Trophoblast cell (in vitro differentiated cells and primary cell): ENCODE data around the gene PRDX3.
A peak's percentile ranks its signal among the peaks of the same experiment; 100 is the strongest.

Experiments
- DNase-seq, 2 donors: peaks; one replicate each; pipeline ENCODE4 v3.0.0-alpha.2; 2016
- H2AFZ ChIP-seq: 2 replicates; pipeline ENCODE4 v1.6.1; 2013; ENCODE audit warnings: low read length, moderate library complexity, mild to moderate bottlenecking; ENCODE audit not compliant: insufficient read depth, poor library complexity
- H2AK5ac ChIP-seq: 2 replicates; pipeline ENCODE4 v1.6.1; 2013; ENCODE audit warnings: mild to moderate bottlenecking, low read length
- H2BK120ac ChIP-seq: 2 replicates; pipeline ENCODE4 v1.6.1; 2013; ENCODE audit warnings: low read length, mild to moderate bottlenecking, moderate library complexity; ENCODE audit not compliant: insufficient read depth, poor library complexity
- H2BK12ac ChIP-seq: 2 replicates; pipeline ENCODE4 v1.6.1; 2013; ENCODE audit warnings: mild to moderate bottlenecking, low read length, moderate library complexity
- H2BK5ac ChIP-seq: 2 replicates; pipeline ENCODE4 v1.6.1; 2013; ENCODE audit warnings: low read length, low read depth, moderate library complexity, mild to moderate bottlenecking; ENCODE audit not compliant: poor library complexity
- H3K14ac ChIP-seq: 2 replicates; pipeline ENCODE4 v1.6.1; 2013; ENCODE audit warnings: mild to moderate bottlenecking, low read length
- H3K18ac ChIP-seq: 2 replicates; pipeline ENCODE4 v1.6.1; 2013; ENCODE audit warnings: mild to moderate bottlenecking, low read length
- H3K23ac ChIP-seq: 2 replicates; pipeline ENCODE4 v1.6.1; 2013; ENCODE audit warnings: low read length
- H3K27ac ChIP-seq: 2 replicates; pipeline ENCODE4 v1.5.1; 2013; ENCODE audit warnings: low read depth, mild to moderate bottlenecking, inconsistent platforms, low read length, moderate library complexity
- H3K27me3 ChIP-seq: 2 replicates; pipeline ENCODE4 v1.6.1; 2013; ENCODE audit warnings: inconsistent platforms, mild to moderate bottlenecking, low read length, moderate library complexity; ENCODE audit not compliant: insufficient read depth
- H3K36me3 ChIP-seq, 2 experiments: 1 replicate in 1 of 2; 2 replicates in 1 of 2; pipeline ENCODE4 v1.6.1; 2013; ENCODE audit warnings: low read length in 2 of 2, mild to moderate bottlenecking in 2 of 2, moderate library complexity in 1 of 2; ENCODE audit not compliant: insufficient read depth in 2 of 2, control insufficient read depth in 1 of 2
- H3K4ac ChIP-seq: 2 replicates; pipeline ENCODE4 v1.6.1; 2013; ENCODE audit warnings: low read depth, mild to moderate bottlenecking, low read length, moderate library complexity
- H3K4me1 ChIP-seq, 2 experiments: 1 replicate in 1 of 2; 2 replicates in 1 of 2; pipeline ENCODE4 v1.6.1; 2013; ENCODE audit warnings: low read length in 2 of 2, mild to moderate bottlenecking in 2 of 2, moderate library complexity in 1 of 2; ENCODE audit not compliant: insufficient read depth in 2 of 2, control insufficient read depth in 1 of 2
- H3K4me2 ChIP-seq: 2 replicates; pipeline ENCODE4 v1.6.1; 2013; ENCODE audit warnings: inconsistent platforms, mild to moderate bottlenecking, low read length, moderate library complexity
- H3K4me3 ChIP-seq: 2 replicates; pipeline ENCODE4 v1.5.1; 2013; ENCODE audit warnings: mild to moderate bottlenecking, low read depth, low read length, inconsistent platforms
- H3K79me1 ChIP-seq: one replicate; pipeline ENCODE4 v1.6.1; 2013; ENCODE audit warnings: low read length
- H3K79me2 ChIP-seq: 2 replicates; pipeline ENCODE4 v1.6.1; 2013; ENCODE audit warnings: low read length, mild to moderate bottlenecking; ENCODE audit not compliant: control insufficient read depth, insufficient read depth, poor library complexity
- H3K9ac ChIP-seq: 2 replicates; pipeline ENCODE4 v1.6.1; 2013; ENCODE audit warnings: mild to moderate bottlenecking, low read length
- H3K9me3 ChIP-seq: 2 replicates; pipeline ENCODE4 v1.6.1; 2013; ENCODE audit warnings: low read depth, mild to moderate bottlenecking, control low read depth, inconsistent platforms, low read length; ENCODE audit not compliant: insufficient read depth
- H4K12ac ChIP-seq: 2 replicates; pipeline ENCODE4 v1.6.1; 2013; ENCODE audit warnings: low read depth, mild to moderate bottlenecking, low read length, moderate library complexity
- H4K8ac ChIP-seq: 2 replicates; pipeline ENCODE4 v1.6.1; 2013; ENCODE audit warnings: low read depth, mild to moderate bottlenecking, low read length, moderate library complexity
- H4K91ac ChIP-seq: one replicate; pipeline ENCODE4 v1.6.1; 2013; ENCODE audit warnings: low read depth, mild to moderate bottlenecking, low read length, moderate library complexity
- WGBS: extraction: QIAGEN DNeasy Blood & Tissue Kit; methylation state at CpG from one replicate; pipeline ENCODE4 v1.1.7; 2013; ENCODE audit warnings: missing lambda C conversion rate; ENCODE audit not compliant: insufficient read length, insufficient coverage; ENCODE audit errors: extremely low coverage; 5-methylcytosine and 5-hydroxymethylcytosine counted together

The PRDX3 gene

GRCh38 chr10:119143657-119144056 is 35.0 kb downstream of the PRDX3 start:
- no peak overlapping the region for H4K12ac ChIP-seq
- H2AK5ac ChIP-seq: no peak overlapping the region
- H2BK120ac ChIP-seq: no peak overlapping the region
- H3K36me3 ChIP-seq: peaks cover 4 to 10% of the 10 kb centered on the region in 2 experiments
- no peak overlapping the region for H3K9ac ChIP-seq
- no peak overlapping the region for H3K14ac ChIP-seq
- H2BK12ac ChIP-seq: no peak overlapping the region
- H3K79me2 ChIP-seq: no peaks in the 10 kb centered on the region
- no peak overlapping the region for H3K4ac ChIP-seq
- no peak overlapping the region for H3K4me2 ChIP-seq
- no peaks in the 10 kb centered on the region for H3K79me1 ChIP-seq
- no peaks in the 10 kb centered on the region for H3K4me1 ChIP-seq
- no peak overlapping the region for H2BK5ac ChIP-seq
- H3K9me3 ChIP-seq: no peaks in the 10 kb centered on the region
- no CpG with 5 or more reads among the region's 10 CpGs for WGBS
- H3K23ac ChIP-seq: no peak overlapping the region
- H3K27me3 ChIP-seq: no peaks in the 10 kb centered on the region
- H2AFZ ChIP-seq: no peak overlapping the region
- no peak overlapping the region for H3K18ac ChIP-seq
- H4K8ac ChIP-seq: no peak overlapping the region
- no peak overlapping the region for H3K27ac ChIP-seq
- DNase-seq: peak; percentile 51 to 70
- H4K91ac ChIP-seq: no peak overlapping the region
- no peak overlapping the region for H3K4me3 ChIP-seq

- no peak overlapping the region for H2BK5ac ChIP-seq
- H3K9ac ChIP-seq: no peak overlapping the region
- no peaks in the 10 kb centered on the region for H3K27me3 ChIP-seq
- H3K9me3 ChIP-seq: no peaks in the 10 kb centered on the region
- no peak overlapping the region for H3K14ac ChIP-seq
- H4K12ac ChIP-seq: no peak overlapping the region
- no peak overlapping the region for H4K8ac ChIP-seq
- H3K79me1 ChIP-seq: no peaks in the 10 kb centered on the region
- H3K23ac ChIP-seq: no peak overlapping the region
- no peak overlapping the region for H3K18ac ChIP-seq
- no peak overlapping the region for H3K4me2 ChIP-seq
- no peak overlapping the region for H2BK12ac ChIP-seq
- H3K4me3 ChIP-seq: no peak overlapping the region
- no CpG with 5 or more reads among the region's 21 CpGs for WGBS
- no peak overlapping the region for H2BK120ac ChIP-seq
- no peaks in the 10 kb centered on the region for H3K4me1 ChIP-seq
- no peak overlapping the region for H4K91ac ChIP-seq
- H3K4ac ChIP-seq: no peak overlapping the region
- no peak overlapping the region for H2AK5ac ChIP-seq
- DNase-seq: no peak
- peaks cover 5 to 6% of the 10 kb centered on the region in 2 experiments for H3K36me3 ChIP-seq
- H3K79me2 ChIP-seq: no peaks in the 10 kb centered on the region
- H3K27ac ChIP-seq: no peak overlapping the region
- no peak overlapping the region for H2AFZ ChIP-seq
Measured at GRCh38 chr10:119140603-119141245, 37.9 kb downstream of the PRDX3 start.

GRCh38 chr10:119139464-119140067 is 39.0 kb downstream of the PRDX3 start:
- no peak overlapping the region for H3K18ac ChIP-seq
- no peak overlapping the region for H4K8ac ChIP-seq
- WGBS: no CpG with 5 or more reads among the region's 13 CpGs

GRCh38 chr10:119138346-119139306 is 40.0 kb downstream of the PRDX3 start:
- Histone ChIP-seq H3K36me3 (peaks cover 10% of the 10 kb centered on the region in 2 experiments), H2AFZ (no peak overlapping the region), H3K4me1 (no peaks in the 10 kb centered on the region), H3K27ac (no peak overlapping the region), H3K14ac (no peak overlapping the region), H3K4me2 (no peak overlapping the region), H3K79me2 (no peaks in the 10 kb centered on the region), H4K12ac (no peak overlapping the region), H3K79me1 (no peaks in the 10 kb centered on the region), H3K27me3 (no peaks in the 10 kb centered on the region), H2BK5ac (no peak overlapping the region), H3K9me3 (no peaks in the 10 kb centered on the region), H3K4ac (no peak overlapping the region), H4K8ac (no peak overlapping the region), H3K23ac (no peak overlapping the region), H2BK12ac (no peak overlapping the region), H3K18ac (no peak overlapping the region), H4K91ac (no peak overlapping the region), H2AK5ac (no peak overlapping the region), H3K9ac (no peak overlapping the region), H2BK120ac (no peak overlapping the region), H3K4me3 (no peak overlapping the region)
- no CpG with 5 or more reads among the region's 16 CpGs for WGBS
- no peak for DNase-seq

More at GRCh38 chr10:119139464-119140067, 39.0 kb downstream of the PRDX3 start:
- H3K4ac ChIP-seq: no peak overlapping the region
- H3K27me3 ChIP-seq: no peaks in the 10 kb centered on the region
- H2BK120ac ChIP-seq: no peak overlapping the region
- H3K4me2 ChIP-seq: no peak overlapping the region
- H3K4me3 ChIP-seq: no peak overlapping the region
- no peaks in the 10 kb centered on the region for H3K4me1 ChIP-seq
- H3K14ac ChIP-seq: no peak overlapping the region
- no peak overlapping the region for H2BK5ac ChIP-seq
- peaks cover 5 to 6% of the 10 kb centered on the region in 2 experiments for H3K36me3 ChIP-seq
- no peak overlapping the region for H2AK5ac ChIP-seq
- H2AFZ ChIP-seq: no peak overlapping the region
- no peak overlapping the region for H2BK12ac ChIP-seq
- H3K9ac ChIP-seq: no peak overlapping the region
- no peak overlapping the region for H3K27ac ChIP-seq
- H3K23ac ChIP-seq: no peak overlapping the region
- H4K12ac ChIP-seq: no peak overlapping the region
- H3K9me3 ChIP-seq: no peaks in the 10 kb centered on the region
- no peaks in the 10 kb centered on the region for H3K79me1 ChIP-seq
- H3K79me2 ChIP-seq: no peaks in the 10 kb centered on the region
- DNase-seq: peak in 1 of 2 donors; percentile 45
- no peak overlapping the region for H4K91ac ChIP-seq
